GM12878 (cell line): ENCODE data around the gene COG4. TPM values are rescaled to one million over a fixed set of nuclear protein-coding genes. Genes with fewer than 3 reads are reported as not detected.

Experiments used
- BCL3 ChIP-seq: IDR thresholded peaks from 2 replicates; pipeline ENCODE4 v1.6.1; 2011; ENCODE audit warnings: borderline replicate concordance, low read depth, mild to moderate bottlenecking, moderate library complexity, low read length; ENCODE audit not compliant: insufficient read depth, poor library complexity, severe bottlenecking
- BMI1 ChIP-seq: fragments of 450-650 bp; IDR thresholded peaks from 2 replicates; pipeline ENCODE4 v1.6.1; 2016; ENCODE audit warnings: mild to moderate bottlenecking, moderate library complexity, borderline replicate concordance
- CEBPZ ChIP-seq: fragments of 150-350 bp; IDR thresholded peaks from 2 replicates; pipeline ENCODE4 v1.6.1; 2016; ENCODE audit warnings: low read depth, low read length
- CHD4 ChIP-seq: fragments of 200-600 bp; sonication (generic); IDR thresholded peaks from 2 replicates; pipeline ENCODE4 v1.6.1; 2016; ENCODE audit warnings: mild to moderate bottlenecking
- CREM ChIP-seq: IDR thresholded peaks from 2 replicates; pipeline ENCODE4 v1.6.1; 2014; ENCODE audit warnings: antibody characterized with exemption, low read depth
- DPF2 ChIP-seq: fragments of 450-650 bp; IDR thresholded peaks from 2 replicates; pipeline ENCODE4 v1.6.1; 2017; ENCODE audit warnings: mild to moderate bottlenecking
- ETV6 ChIP-seq, 2 experiments: fragments of 450-650 bp in 1 of 2; IDR thresholded peaks in 1 of 2; conservative IDR thresholded peaks in 1 of 2; 2 replicates each; pipeline ENCODE4 v1.6.1; 2014; ENCODE audit warnings: antibody characterized with exemption in 1 of 2, borderline replicate concordance in 1 of 2, low read depth in 1 of 2, mild to moderate bottlenecking in 1 of 2, moderate library complexity in 1 of 2
- NBN ChIP-seq: fragments of 450-650 bp; IDR thresholded peaks from 2 replicates; pipeline ENCODE4 v1.6.1; 2016
- PRDM15 ChIP-seq: fragments of 450-650 bp; formaldehyde crosslinking; IDR thresholded peaks from 2 replicates; pipeline ENCODE4 v1.4.0; 2020; ENCODE audit warnings: mild to moderate bottlenecking, moderate library complexity
- SRF ChIP-seq, 2 experiments: IDR thresholded peaks; 2 replicates each; pipeline ENCODE4 v1.6.1; 2011; ENCODE audit warnings: low read depth in 2 of 2, low read length in 2 of 2, mild to moderate bottlenecking in 1 of 2, moderate library complexity in 1 of 2
- TCF3 ChIP-seq: IDR thresholded peaks from 2 replicates; pipeline ENCODE4 v1.6.1; 2012; ENCODE audit warnings: low read depth, mild to moderate bottlenecking, low read length, borderline replicate concordance; ENCODE audit not compliant: insufficient read depth
- TCF7 ChIP-seq: IDR thresholded peaks from 2 replicates; pipeline ENCODE4 v1.6.1; 2014; ENCODE audit warnings: antibody characterized with exemption, borderline replicate concordance
- ZNF24 ChIP-seq: fragments of 450-650 bp; IDR thresholded peaks from 2 replicates; pipeline ENCODE4 v1.6.1; 2017; ENCODE audit warnings: antibody characterized with exemption, mild to moderate bottlenecking
- ZNF384 ChIP-seq: IDR thresholded peaks from 2 replicates; pipeline ENCODE4 v1.6.1; 2012; ENCODE audit warnings: low read depth, mild to moderate bottlenecking, low read length, improper control_type of control experiment, borderline replicate concordance
- polyA plus RNA-seq, 11 experiments: library from polyadenylated mRNA; depleted of rRNA in 4 of 11; unstranded in 6 of 11; stranded (reverse) in 5 of 11; fragments of >200 nt; fragmentation: Nextera tagmentation in 4 of 11; fragmentation: Illumina TruSeq in 1 of 11; extraction: Ambion mirVana in 4 of 11; extraction: Trizol in 1 of 11; gene quantifications; 1 replicate in 1 of 11; 2 replicates in 10 of 11; pipeline versions ENCODE4 v1.2.1 to v1.2.3, GENCODE V29; 2011 to 2016; ENCODE audit warnings: inconsistent platforms in 2 of 11, missing spikeins in 2 of 11, low read depth in 1 of 11
- total RNA-seq, 4 experiments: library from RNA; depleted of rRNA in 3 of 4; stranded (reverse); fragments of >200 nt in 3 of 4; fragmentation: Illumina TruSeq in 1 of 4; extraction: Trizol in 1 of 4; gene quantifications; 2 replicates each; pipeline versions ENCODE4 v1.2.1 to v1.2.3, GENCODE V29; 2013 to 2021

Gene COG4
- total and polyA plus RNA-seq, 10 of the 15 experiments (the other 5 are each of a cell fraction or from before 2014, with no cell fraction given) = 7.0 to 57.7 (median 33.0) TPM

- TF ChIP-seq SRF (IDR thresholded peaks at IDR 0.05; ENCODE audit: low read depth in 2 of 2, low read length in 2 of 2) = no peak
- peak in 1 of 2 experiments; percentile 96; a peak in 2 of 4 replicates for TF ChIP-seq ETV6 (conservative IDR thresholded peaks at IDR 0.05 in 1 of 2, IDR thresholded peaks at IDR 0.05 in 1 of 2; ENCODE audit: borderline replicate concordance in 1 of 2, low read depth in 1 of 2)
- TF ChIP-seq CREM = peak; percentile 83; the same call in 1 of the 2 replicates
- peak; percentile 90 for TF ChIP-seq BCL3
- 0 out of 2 replicates have a peak, but pooled peaks have one; percentile 4 for TF ChIP-seq ZNF24
- TF ChIP-seq CHD4 = 0 out of 2 replicates have a peak, but pooled peaks have one; percentile 75
- TF ChIP-seq TCF3 = 0 out of 2 replicates have a peak, but pooled peaks have one; percentile 21
- no peak for TF ChIP-seq PRDM15 (CRISPR knock-in tag)
- peak; percentile 92; the same call in 1 of the 2 replicates for TF ChIP-seq NBN
- TF ChIP-seq TCF7 = no peak
- no peak for TF ChIP-seq CEBPZ
- no peak for TF ChIP-seq ZNF384
- TF ChIP-seq BMI1 = peak; percentile 21; the same call in 1 of the 2 replicates
- TF ChIP-seq DPF2 = peak; percentile 89
Measured at GRCh38 chr16:70430667-70431536, 92.5 kb downstream of the COG4 start (continued).
